Measurements from ENCODE around the gene MICAL2.

The MICAL2 gene

DNA sequence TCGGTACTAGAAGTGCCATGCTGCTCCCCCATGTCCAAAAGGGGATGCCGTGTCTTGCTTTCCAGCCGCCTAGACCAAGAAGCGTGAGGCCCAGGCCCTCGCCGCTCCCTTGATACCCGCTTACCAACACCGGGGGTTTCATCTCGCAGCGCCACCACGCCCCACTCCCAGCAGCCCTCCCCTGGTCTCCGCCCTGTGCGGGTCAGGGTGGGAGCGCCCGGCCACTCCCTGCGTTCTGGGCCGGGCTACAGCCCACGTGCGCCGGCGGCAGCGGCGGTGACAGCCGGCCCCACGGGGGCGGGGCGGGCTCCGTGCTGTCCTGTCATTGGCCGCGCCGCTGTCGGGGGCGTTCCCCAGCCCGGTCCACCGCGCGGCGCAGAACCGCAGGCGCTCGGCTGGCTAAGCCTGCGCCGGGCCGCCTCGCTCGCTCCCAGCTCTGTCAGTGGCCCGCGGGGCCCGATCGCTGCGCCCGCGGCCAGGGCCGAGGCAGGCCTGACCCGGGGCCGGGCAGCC is at the start of gene MICAL2:
Gene MICAL2, plus strand, starts transcription at position 390 of the 513 bp plus-strand sequence. CDS start 51,566 bp downstream, outside the sequence.
- peak; percentile 90 for DNase-seq

DNA sequence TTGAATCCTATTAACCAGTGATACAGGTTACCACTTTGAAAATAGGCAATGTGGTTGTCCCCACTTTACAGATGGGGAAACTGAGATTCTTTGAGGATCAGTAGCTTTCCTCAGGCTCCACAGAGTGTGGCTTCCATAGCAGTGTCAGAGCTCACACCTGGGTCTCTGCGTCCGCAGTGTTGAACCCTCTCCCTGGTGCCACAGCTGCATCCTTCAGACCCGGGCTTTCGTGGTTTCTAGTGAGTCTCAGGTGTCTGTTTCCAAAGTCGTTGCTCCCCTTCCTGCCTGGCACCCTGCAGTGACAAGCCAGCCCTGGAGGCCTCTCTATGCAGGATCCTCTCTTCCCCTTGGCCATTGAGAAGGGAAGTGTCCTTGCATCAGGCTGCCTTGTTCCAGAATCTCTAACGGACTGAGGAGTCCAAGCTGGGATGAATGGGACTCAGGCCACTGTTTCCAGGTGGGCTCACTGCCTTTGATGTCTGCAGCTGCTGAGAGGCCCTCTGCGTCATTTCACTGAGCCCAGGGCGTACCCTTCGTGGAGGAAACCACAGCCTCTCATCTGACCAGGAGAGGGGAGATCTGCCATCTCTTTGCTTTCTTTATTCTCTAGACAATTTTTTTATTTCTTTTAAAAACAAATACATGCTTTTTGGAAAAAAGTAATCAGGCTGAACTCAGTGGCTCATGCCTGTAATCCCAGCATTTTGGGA is 48.4 kb upstream of the MICAL2 start:
- no peak for DNase-seq

- no peak for DNase-seq
Measured at GRCh38 chr11:12063251-12063650, 47.1 kb upstream of the MICAL2 start.

DNA sequence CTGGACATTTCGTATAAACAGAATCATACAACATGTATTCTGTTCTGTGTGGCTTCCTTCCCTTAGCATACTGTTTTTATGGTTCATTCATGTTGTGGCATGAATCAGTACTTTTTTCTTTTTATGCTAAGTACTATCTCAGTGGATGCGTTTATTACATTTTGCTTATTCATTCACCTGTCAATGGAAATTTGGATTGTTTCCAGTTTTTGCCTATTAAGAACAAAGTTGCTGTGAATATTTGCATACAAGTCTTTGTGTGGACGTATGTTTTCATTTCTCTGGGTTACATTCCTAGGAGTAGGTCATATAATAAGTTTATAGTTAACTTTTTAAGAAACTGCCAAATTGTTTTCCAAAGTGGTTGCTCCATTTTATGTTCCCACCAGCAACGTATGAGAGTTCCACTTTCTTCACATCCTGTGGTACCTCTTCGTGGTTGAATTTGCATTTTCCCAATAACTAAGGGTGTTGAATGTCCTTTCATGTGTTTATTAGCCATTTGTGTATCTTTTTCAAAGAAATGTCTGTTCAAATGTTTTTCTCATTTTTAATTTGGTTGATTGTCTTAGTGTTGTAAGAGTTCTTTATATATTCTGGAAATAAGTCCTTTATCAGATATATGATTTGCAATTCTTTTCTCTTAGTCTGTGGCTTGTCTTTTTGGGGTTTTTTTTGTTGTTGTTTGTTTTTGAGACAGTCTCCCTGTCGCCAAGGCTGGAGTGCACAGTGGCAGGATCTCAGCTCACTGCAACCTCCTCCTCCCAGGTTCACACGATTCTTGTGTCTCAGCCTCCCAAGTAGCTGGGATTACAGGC is 46.0 kb upstream of the MICAL2 start:
- no peak for DNase-seq

- DNase-seq = no peak
Measured at GRCh38 chr11:12064954-12065280, 45.5 kb upstream of the MICAL2 start.

DNA sequence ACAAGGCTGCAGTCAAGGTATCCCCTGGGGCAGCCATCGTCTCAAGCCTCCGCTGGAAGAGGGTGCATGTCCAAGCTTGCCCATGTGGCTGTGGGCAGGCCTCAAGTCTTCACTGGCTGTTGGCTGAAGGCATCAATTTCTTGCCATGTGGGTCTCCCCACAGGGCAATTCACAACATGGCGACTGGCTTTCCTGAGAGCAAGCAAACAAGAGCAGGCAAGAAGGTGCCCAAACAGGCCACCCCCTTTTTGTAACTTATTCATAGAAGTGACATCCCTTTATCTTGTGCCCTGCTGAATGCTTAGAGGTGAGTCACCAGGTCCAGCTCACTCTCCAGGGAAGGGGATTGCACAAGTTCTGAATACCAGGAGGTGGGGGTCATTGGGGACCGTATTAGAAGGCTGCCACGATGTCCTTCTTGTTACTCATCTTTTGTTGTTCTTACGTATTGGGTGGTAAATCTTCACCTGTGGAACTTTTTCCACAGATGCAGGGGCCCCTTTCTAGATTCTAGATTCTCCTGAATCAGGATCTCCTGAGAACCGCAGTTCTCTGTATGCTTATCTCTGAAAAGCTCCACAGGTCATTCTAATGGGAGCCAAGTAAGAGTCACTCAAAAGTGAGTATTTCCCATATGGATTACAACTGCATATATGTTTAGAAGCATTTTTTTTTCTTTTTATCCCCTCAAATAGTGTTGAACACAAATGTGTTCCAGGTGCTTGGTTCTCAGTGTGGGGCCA is 44.2 kb upstream of the MICAL2 start:
- DNase-seq = no peak

DNA sequence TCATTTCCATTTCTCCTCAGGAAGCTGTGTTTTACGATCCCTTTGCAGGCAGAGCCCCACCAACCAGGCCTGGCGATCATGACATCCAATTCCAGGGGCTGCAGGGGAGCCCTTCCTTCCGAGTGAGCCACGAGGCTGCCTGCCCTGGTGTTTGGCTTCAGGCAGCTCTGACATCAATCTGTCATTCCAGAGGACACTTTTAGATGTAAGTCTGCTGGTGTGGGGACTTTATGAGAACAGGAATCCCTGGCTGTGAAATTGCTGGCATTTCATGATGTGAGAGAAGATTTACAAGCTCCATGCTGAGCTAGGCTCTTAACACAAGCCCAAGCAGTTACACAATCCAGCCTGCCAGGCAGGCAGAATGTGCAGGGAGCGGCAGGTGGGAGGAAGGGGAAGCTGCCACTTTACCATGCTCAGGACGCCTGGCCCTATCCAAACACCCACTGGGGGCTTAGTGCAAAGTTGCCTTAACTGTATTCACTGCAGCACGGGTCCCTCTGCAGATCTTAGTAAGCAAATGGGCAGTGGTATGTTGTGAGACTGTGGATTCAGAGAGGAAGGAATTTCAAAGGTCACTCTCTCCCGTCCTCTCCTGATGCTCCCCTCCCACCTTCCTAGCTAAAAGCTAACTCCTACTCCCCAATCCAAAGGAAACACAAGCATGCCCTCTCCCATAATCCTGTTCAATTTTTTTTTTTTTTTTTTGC is 43.4 kb upstream of the MICAL2 start:
- DNase-seq = peak; percentile 43

- no peak for DNase-seq
Measured at GRCh38 chr11:12067796-12068357, 42.5 kb upstream of the MICAL2 start.

- no peak for DNase-seq
Measured at GRCh38 chr11:12069066-12069676, 41.2 kb upstream of the MICAL2 start.

- DNase-seq = no peak
Measured at GRCh38 chr11:12070446-12071267, 39.7 kb upstream of the MICAL2 start.

DNA sequence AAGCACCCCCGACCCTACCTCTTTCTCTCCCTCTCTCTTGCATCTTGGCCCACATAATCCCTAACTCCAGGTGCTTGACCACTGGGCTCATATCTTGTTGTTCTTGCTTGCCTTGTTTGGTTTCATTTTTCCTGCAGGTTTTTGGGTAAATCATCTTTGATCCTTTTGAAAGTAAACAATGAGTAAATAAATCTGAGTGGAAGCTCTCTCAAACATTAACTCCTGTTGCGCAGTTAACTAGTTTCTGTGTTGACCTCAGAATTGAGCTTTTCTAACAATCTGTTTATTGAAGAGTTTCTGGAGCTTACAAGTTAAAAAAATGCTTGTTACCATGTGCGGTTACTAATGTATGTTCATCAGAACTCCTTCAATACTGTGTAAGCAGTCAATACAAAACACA is 38.8 kb upstream of the MICAL2 start:
- DNase-seq = no peak

GRCh38 chr11:12073436-12073835 is 37.0 kb upstream of the MICAL2 start:
- DNase-seq = no peak

GRCh38 chr11:12073886-12074285 is 36.5 kb upstream of the MICAL2 start:
- no peak for DNase-seq

- DNase-seq = no peak
Measured at GRCh38 chr11:12074529-12075195, 35.7 kb upstream of the MICAL2 start.

DNA sequence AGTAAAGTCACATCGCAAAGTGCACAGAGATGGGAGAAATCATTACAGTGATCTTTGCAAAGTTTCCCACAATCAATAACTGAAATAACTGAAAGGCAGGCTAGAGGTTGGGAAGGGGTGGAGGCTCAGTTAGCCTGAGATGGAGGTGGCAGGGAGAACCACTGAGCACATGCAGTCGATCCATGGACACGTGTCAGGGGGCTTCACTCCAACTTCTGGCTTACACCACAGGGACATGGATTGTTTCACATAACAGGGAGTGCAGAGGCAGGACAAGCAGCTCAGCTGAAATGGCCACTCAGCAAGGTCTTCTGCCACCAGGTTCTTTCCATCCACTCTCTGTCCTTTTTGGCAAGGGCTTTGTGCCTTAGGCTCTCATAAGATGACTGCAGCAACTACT is 35.1 kb upstream of the MICAL2 start:
- DNase-seq = no peak

- DNase-seq = no peak
Measured at GRCh38 chr11:12075822-12076821, 34.3 kb upstream of the MICAL2 start.

GRCh38 chr11:12076840-12077534 is 33.4 kb upstream of the MICAL2 start:
- DNase-seq = no peak

DNA sequence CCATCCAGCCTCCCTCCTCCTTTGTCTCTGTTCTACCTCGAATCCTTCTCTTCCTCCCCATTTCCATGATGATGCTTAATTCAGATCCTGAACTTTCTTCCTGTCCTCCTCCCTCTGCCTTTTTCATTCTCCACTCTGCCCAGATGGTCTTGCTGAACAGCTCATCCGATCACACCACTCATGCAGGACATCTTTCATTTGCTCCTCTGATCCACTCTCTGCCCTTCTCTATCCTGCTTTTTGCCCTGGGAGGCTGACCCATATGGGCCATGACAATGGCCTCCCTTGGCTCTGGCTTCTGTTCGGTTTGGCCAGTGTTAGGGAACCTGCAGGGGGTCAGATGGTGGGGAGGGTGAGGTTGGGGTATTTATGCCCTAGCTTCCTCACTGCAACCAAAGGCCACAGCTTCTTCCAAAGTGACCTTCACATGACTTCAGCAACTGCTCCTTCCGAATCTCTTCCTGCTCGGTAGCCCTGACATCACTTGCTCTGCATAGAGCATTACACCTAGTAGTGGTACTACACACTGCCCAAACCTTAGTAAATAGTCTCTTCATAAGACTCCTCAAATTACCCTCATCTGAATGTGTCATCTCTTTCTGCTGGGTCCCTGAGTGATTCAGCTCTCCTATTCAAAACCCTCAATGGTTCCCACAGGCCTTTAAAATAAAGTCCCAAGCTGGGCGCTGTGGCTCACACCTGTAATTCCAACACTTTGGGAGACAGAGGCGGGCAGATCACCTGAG is 32.7 kb upstream of the MICAL2 start:
- DNase-seq = no peak
